ENCODE data around the gene SRR. TPM values are rescaled to one million over a fixed set of nuclear protein-coding genes. Genes with fewer than 3 reads are reported as not detected.
"Not testable (repeated sequence)": the region's sequence is repeated elsewhere in the genome, so short reads cannot be mapped to it uniquely, and the experiment has no call there.

SRR gene
- total RNA-seq, 2 donors from 2014 or later: 9.7 to 11.5 TPM

DNA sequence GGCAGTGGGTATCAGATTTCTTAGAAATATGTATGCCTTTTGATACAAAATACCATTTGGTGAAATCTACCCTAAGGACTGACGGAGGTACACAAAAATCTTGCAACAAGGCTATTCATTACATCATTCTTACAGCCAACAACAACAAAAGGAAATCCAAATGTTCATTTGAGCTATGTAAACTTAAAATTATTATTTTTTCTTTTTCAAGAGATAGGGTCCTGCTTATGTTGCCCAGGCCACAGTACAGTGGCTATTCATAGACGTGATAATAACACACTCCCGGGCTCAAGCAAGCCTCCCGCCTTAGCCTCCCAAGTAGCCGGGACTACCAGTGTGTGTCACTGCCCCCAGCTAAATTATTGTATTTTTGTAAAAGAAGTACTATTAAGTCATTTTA is 9.0 kb downstream of the SRR start:
- TF ChIP-seq, protein P1, sequence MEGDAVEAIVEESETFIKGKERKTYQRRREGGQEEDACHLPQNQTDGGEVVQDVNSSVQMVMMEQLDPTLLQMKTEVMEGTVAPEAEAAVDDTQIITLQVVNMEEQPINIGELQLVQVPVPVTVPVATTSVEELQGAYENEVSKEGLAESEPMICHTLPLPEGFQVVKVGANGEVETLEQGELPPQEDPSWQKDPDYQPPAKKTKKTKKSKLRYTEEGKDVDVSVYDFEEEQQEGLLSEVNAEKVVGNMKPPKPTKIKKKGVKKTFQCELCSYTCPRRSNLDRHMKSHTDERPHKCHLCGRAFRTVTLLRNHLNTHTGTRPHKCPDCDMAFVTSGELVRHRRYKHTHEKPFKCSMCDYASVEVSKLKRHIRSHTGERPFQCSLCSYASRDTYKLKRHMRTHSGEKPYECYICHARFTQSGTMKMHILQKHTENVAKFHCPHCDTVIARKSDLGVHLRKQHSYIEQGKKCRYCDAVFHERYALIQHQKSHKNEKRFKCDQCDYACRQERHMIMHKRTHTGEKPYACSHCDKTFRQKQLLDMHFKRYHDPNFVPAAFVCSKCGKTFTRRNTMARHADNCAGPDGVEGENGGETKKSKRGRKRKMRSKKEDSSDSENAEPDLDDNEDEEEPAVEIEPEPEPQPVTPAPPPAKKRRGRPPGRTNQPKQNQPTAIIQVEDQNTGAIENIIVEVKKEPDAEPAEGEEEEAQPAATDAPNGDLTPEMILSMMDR (IDR thresholded peaks at IDR 0.05): no peak
- no peak overlapping the region for H3K27ac ChIP-seq

DNA sequence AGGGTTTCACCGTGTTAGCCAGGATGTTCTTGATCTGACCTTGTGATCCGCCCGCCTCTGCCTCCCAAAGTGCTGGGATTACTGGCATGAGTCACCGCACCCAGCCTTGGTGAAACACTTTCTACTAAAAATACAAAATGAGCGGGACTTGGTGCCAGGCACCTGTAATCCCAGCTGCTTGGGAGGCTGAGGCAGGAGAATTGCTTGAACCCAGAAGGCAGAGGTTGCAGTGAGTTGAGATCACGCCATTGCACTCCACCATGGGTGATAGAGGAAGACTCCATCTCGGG is 13.1 kb downstream of the SRR start:
- not testable (repeated sequence) for DNase-seq (ENCODE audit: low spot score); H3K27me3 ChIP-seq; H3K27ac ChIP-seq; H3K9me3 ChIP-seq; H3K36me3 ChIP-seq; H3K4me3 ChIP-seq; H3K4me1 ChIP-seq

More for the DNA sequence above, 9.0 kb downstream of the SRR start:
- H3K4me1 ChIP-seq: peaks cover 0 to 6% of the 10 kb centered on the region in 2 donors
- H3K27me3 ChIP-seq: no peaks in the 10 kb centered on the region
- H3K9me3 ChIP-seq: no peaks in the 10 kb centered on the region
- no peak for DNase-seq (ENCODE audit: low spot score)
- no peak overlapping the region for H3K4me3 ChIP-seq
- H3K36me3 ChIP-seq: no peaks in the 10 kb centered on the region

DNA sequence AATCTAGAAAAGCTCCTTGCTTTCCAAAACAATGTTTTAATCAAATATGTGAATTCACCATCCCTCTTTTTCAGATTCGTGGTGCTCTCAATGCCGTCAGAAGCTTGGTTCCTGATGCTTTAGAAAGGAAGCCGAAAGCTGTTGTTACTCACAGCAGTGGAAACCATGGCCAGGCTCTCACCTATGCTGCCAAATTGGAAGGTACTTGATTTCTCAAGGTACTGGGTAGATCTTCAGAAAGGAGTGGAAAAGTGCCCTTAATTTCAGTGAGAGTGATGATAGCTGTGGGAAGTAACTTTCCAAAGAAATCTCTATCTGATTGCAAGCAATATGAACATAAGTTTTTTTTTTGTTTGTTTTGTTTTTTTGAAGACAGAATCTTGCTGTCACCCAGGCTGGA is 14.0 kb downstream of the SRR start:
- H3K27ac ChIP-seq: no peak overlapping the region
- no peak overlapping the region for H3K4me3 ChIP-seq
- no peak for DNase-seq (ENCODE audit: low spot score)
- no peaks in the 10 kb centered on the region for H3K4me1 ChIP-seq
- H3K9me3 ChIP-seq: no peaks in the 10 kb centered on the region
- TF ChIP-seq, protein P1 (IDR thresholded peaks at IDR 0.05): no peak
- no peaks in the 10 kb centered on the region for H3K27me3 ChIP-seq
- peaks cover 17% of the 10 kb centered on the region for H3K36me3 ChIP-seq

DNA sequence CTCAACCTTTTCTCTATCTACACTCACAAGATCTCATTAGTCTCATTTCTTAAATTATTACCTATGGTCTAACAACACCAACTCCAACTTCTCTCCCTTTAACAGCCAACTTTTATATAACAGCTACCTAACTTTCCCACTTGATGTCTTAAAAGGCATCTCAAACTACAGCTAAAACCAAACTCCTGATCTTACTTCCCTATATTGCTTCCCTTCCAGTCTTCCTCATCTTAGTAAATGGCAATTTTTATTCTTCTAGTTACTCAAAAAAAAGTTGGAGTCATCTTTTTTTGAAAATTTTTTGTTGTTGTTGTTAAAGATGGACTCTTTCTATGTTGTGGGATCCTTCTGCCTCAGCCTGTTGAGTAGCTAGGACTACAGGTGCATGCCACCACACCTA is 15.3 kb downstream of the SRR start:
- H3K27ac ChIP-seq: no peak overlapping the region
- DNase-seq (ENCODE audit: low spot score): no peak
- no peaks in the 10 kb centered on the region for H3K27me3 ChIP-seq
- H3K36me3 ChIP-seq: peaks cover 29% of the 10 kb centered on the region
- H3K4me3 ChIP-seq: no peak overlapping the region
- TF ChIP-seq, protein P1 (IDR thresholded peaks at IDR 0.05): no peak
- no peaks in the 10 kb centered on the region for H3K4me1 ChIP-seq
- no peaks in the 10 kb centered on the region for H3K9me3 ChIP-seq

DNA sequence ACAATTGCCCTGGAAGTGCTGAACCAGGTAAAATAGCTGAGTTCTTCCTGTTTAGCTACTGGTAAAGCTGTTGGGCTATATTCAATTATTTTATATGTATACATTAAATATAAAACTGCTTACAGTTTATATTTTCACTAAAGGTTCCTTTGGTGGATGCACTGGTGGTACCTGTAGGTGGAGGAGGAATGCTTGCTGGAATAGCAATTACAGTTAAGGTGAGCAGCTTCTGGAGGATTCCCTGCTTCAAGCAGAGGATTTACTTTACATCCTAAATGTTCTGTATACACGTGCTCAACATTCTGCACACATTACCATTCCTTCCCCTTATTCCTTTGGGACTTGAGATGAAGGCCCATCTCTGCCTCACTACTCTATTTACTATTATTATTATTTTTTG is 17.6 kb downstream of the SRR start:
- Histone ChIP-seq H3K36me3 (peaks cover 53% of the 10 kb centered on the region), H3K27me3 (no peaks in the 10 kb centered on the region), H3K4me3 (no peak overlapping the region), H3K9me3 (no peaks in the 10 kb centered on the region), H3K4me1 (no peaks in the 10 kb centered on the region), H3K27ac (no peak overlapping the region)
- TF ChIP-seq, protein P1 (IDR thresholded peaks at IDR 0.05): no peak
- DNase-seq (ENCODE audit: low spot score): no peak

DNA sequence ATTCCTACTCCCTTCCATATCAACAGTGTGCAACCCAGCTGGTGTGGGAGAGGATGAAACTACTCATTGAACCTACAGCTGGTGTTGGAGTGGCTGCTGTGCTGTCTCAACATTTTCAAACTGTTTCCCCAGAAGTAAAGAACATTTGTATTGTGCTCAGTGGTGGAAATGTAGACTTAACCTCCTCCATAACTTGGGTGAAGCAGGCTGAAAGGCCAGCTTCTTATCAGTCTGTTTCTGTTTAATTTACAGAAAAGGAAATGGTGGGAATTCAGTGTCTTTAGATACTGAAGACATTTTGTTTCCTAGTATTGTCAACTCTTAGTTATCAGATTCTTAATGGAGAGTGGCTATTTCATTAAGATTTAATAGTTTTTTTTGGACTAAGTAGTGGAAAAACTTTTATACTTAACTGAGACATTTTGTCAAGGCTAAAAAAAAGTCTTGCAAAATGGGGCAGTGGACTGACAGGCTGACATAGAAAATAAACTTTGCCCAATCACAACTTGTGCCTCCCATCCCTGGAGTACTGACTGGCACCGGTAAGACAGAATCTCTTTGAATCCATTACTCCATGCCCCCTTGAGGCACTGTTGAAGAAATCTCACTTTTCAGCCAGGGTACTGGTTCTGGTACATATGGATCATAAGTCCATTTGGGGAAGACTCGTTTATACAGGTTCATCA is 20.0 kb downstream of the SRR start:
- Histone ChIP-seq H3K9me3 (no peaks in the 10 kb centered on the region), H3K36me3 (peaks cover 66% of the 10 kb centered on the region), H3K27me3 (no peaks in the 10 kb centered on the region), H3K4me1 (no peaks in the 10 kb centered on the region), H3K27ac (no peak overlapping the region), H3K4me3 (no peak overlapping the region)
- TF ChIP-seq, protein P1 (IDR thresholded peaks at IDR 0.05): no peak
- DNase-seq (ENCODE audit: low spot score): no peak

Data from right atrium auricular region (tissue), 2 donors.